HPDE6-E6E7 (cell line): ENCODE measurements around the gene TAF6L.
A peak's percentile ranks its signal among the peaks of the same experiment; 100 is the strongest.
"Not testable (repeated sequence)": the region's sequence is repeated elsewhere in the genome, so short reads cannot be mapped to it uniquely, and the experiment has no call there.

Experiments
- DNase-seq: peaks from one replicate; pipeline ENCODE4 v3.0.0; 2011; ENCODE audit warnings: missing footprints; ENCODE audit errors: extremely low spot score

TAF6L gene

GRCh38 chr11:62771144-62772021 lies at the start of gene TAF6L:
TSS of gene TAF6L (plus strand) at chr11:62771396. CDS start at chr11:62775784, 4,388 bp downstream.
- peak; percentile 96 for DNase-seq

GRCh38 chr11:62721994-62722393 lies 49.2 kb upstream of the TAF6L start:
- DNase-seq = no peak

- no peak for DNase-seq
These were observed 47.0 kb upstream of the TAF6L start for GRCh38 chr11:62724171-62724570.

GRCh38 chr11:62725646-62726045 lies 45.5 kb upstream of the TAF6L start:
- DNase-seq = no peak

GRCh38 chr11:62726156-62726914 lies 44.9 kb upstream of the TAF6L start:
- no peak for DNase-seq

GRCh38 chr11:62726915-62727164 lies 44.4 kb upstream of the TAF6L start:
- no peak for DNase-seq

GRCh38 chr11:62727165-62727871 lies 43.9 kb upstream of the TAF6L start, which contains the start of gene HNRNPUL2:
TSS of gene HNRNPUL2 (minus strand) at chr11:62727457. CDS start at chr11:62727156, 301 bp downstream.
- DNase-seq = peak; percentile 97

- peak; percentile 85 for DNase-seq
These were observed 43.4 kb upstream of the TAF6L start for GRCh38 chr11:62727872-62728170.

- peak; percentile 84 for DNase-seq
These were observed 42.8 kb upstream of the TAF6L start, which contains the start of gene TTC9C for GRCh38 chr11:62728171-62728988. TSS of gene TTC9C (plus strand) at chr11:62728486. CDS start at chr11:62728849, 363 bp downstream.

- DNase-seq = not testable (repeated sequence)
These were observed 41.1 kb upstream of the TAF6L start for GRCh38 chr11:62730076-62730475.

GRCh38 chr11:62732830-62733229 lies 38.4 kb upstream of the TAF6L start:
- DNase-seq = no peak

GRCh38 chr11:62737196-62737595 lies 34.0 kb upstream of the TAF6L start:
- DNase-seq = no peak

GRCh38 chr11:62747475-62748160 lies 23.6 kb upstream of the TAF6L start:
- no peak for DNase-seq

- DNase-seq = not testable (repeated sequence)
These were observed 21.3 kb upstream of the TAF6L start for GRCh38 chr11:62749931-62750330.

- no peak for DNase-seq
These were observed 18.9 kb upstream of the TAF6L start for GRCh38 chr11:62752177-62752785.

- DNase-seq = no peak
These were observed 18.0 kb upstream of the TAF6L start for GRCh38 chr11:62752994-62753735.

- DNase-seq = peak; percentile 98
These were observed 17.2 kb upstream of the TAF6L start, which contains the start of gene ZBTB3 for GRCh38 chr11:62753736-62754603. TSS of gene ZBTB3 (minus strand) at chr11:62754160. CDS start at chr11:62753664, 496 bp downstream.

- DNase-seq = no peak
These were observed 16.0 kb upstream of the TAF6L start for GRCh38 chr11:62755086-62755615.
